OCI-LY7 (cell line): ENCODE measurements around the gene ZCWPW2.

Experiments
- EZH2phosphoT487 ChIP-seq: fragments of 200-600 bp; sonication (generic); IDR thresholded peaks from 2 replicates; pipeline ENCODE4 v1.6.1; 2018; ENCODE audit warnings: low read depth, borderline replicate concordance, mild to moderate bottlenecking, mixed run types, antibody characterized with exemption, low read length, moderate library complexity, mixed read lengths
- TF ChIP-seq, protein P1 (sequence below): fragments of 200-600 bp; sonication (generic); conservative IDR thresholded peaks from 2 replicates; pipeline ENCODE4 v1.5.1; 2014; ENCODE audit warnings: mild to moderate bottlenecking, antibody characterized with exemption, low read length, moderate library complexity, mixed read lengths

DNA sequence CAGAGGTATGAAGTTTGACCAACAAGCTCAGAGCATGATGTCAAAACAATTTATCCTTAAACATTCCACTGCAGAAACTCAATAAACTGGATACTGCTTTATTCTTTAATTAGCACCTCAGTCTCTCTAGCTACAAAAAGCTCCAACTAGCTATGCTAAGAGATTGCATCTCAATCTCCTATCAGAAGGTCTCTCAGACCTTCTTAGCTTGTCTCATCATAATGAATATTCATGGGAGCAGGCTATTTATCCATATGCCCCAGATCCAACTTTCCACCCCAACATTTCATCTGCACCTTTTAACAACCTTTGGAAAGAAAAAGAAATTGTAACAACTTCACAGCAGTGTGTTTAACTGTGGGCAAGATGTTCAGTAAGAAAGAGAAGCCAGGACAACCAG, 11.3 kb upstream of the ZCWPW2 start:
- TF ChIP-seq, protein P1, sequence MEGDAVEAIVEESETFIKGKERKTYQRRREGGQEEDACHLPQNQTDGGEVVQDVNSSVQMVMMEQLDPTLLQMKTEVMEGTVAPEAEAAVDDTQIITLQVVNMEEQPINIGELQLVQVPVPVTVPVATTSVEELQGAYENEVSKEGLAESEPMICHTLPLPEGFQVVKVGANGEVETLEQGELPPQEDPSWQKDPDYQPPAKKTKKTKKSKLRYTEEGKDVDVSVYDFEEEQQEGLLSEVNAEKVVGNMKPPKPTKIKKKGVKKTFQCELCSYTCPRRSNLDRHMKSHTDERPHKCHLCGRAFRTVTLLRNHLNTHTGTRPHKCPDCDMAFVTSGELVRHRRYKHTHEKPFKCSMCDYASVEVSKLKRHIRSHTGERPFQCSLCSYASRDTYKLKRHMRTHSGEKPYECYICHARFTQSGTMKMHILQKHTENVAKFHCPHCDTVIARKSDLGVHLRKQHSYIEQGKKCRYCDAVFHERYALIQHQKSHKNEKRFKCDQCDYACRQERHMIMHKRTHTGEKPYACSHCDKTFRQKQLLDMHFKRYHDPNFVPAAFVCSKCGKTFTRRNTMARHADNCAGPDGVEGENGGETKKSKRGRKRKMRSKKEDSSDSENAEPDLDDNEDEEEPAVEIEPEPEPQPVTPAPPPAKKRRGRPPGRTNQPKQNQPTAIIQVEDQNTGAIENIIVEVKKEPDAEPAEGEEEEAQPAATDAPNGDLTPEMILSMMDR = no peak
- TF ChIP-seq EZH2phosphoT487 = no peak
